ENCODE data around the gene PYROXD2.

DNA sequence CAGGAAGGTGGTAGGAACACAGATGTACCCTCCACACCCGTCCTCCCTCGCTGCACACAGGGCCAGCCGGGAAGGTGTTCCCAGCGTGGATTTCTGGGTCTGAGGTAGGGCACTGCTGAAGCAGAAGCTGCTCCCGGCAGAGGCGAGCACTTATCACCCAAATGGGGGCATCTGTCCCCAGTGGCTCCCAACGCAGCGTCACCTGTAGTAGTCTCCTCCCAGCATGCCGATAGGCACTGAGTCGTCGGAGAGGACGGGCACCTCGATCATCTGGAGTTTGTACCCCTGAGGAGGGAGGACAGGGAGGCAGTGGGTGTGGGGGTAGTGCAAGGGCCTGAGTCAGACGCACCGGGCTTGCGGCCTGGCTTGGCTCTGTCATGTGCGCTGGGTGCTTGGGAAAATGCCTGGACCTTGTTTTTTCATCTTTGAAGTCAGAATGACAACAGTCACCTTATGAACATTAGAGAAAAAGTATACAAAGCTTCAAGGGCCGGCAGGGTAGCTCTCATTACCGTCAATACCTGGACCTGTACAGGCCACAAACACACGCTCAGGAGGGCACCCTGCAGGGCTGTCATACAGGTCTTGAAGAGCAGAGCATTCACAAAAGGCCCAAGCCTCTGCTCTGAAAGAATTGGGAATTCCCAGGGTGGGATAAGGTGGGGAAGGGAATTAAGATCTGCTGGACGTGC, 3.1 kb upstream of the PYROXD2 start:
- TF ChIP-seq, protein P1, sequence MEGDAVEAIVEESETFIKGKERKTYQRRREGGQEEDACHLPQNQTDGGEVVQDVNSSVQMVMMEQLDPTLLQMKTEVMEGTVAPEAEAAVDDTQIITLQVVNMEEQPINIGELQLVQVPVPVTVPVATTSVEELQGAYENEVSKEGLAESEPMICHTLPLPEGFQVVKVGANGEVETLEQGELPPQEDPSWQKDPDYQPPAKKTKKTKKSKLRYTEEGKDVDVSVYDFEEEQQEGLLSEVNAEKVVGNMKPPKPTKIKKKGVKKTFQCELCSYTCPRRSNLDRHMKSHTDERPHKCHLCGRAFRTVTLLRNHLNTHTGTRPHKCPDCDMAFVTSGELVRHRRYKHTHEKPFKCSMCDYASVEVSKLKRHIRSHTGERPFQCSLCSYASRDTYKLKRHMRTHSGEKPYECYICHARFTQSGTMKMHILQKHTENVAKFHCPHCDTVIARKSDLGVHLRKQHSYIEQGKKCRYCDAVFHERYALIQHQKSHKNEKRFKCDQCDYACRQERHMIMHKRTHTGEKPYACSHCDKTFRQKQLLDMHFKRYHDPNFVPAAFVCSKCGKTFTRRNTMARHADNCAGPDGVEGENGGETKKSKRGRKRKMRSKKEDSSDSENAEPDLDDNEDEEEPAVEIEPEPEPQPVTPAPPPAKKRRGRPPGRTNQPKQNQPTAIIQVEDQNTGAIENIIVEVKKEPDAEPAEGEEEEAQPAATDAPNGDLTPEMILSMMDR (conservative IDR thresholded peaks at IDR 0.05; ENCODE audit: low read length) = no peak
- no peak for TF ChIP-seq EZH2phosphoT487 (IDR thresholded peaks at IDR 0.05; ENCODE audit: borderline replicate concordance, low read depth, low read length)
